Astrocyte of the cerebellum (primary cell): Measurements from ENCODE around the gene ADGRG3.

Experiments used
- DNase-seq: peaks from one replicate; pipeline ENCODE4 v3.0.0-alpha.2; 2011; ENCODE audit warnings: low read depth
- H3K4me3 ChIP-seq: 2 replicates; pipeline ENCODE4 v1.5.1; 2011; ENCODE audit warnings: mild to moderate bottlenecking, low read depth, low read length, moderate library complexity
- in situ Hi-C: cut with HindIII; loops from 2 replicates; pipeline ENCODE4 v1.10.0; 2017; ENCODE audit warnings: low sequenced_read_pairs
- TF ChIP-seq, protein P1 (sequence below): IDR thresholded peaks from 2 replicates; pipeline ENCODE4 v1.5.1; 2012; ENCODE audit warnings: low read length, low read depth, moderate library complexity, mild to moderate bottlenecking; ENCODE audit errors: missing control alignments

Gene ADGRG3

DNA sequence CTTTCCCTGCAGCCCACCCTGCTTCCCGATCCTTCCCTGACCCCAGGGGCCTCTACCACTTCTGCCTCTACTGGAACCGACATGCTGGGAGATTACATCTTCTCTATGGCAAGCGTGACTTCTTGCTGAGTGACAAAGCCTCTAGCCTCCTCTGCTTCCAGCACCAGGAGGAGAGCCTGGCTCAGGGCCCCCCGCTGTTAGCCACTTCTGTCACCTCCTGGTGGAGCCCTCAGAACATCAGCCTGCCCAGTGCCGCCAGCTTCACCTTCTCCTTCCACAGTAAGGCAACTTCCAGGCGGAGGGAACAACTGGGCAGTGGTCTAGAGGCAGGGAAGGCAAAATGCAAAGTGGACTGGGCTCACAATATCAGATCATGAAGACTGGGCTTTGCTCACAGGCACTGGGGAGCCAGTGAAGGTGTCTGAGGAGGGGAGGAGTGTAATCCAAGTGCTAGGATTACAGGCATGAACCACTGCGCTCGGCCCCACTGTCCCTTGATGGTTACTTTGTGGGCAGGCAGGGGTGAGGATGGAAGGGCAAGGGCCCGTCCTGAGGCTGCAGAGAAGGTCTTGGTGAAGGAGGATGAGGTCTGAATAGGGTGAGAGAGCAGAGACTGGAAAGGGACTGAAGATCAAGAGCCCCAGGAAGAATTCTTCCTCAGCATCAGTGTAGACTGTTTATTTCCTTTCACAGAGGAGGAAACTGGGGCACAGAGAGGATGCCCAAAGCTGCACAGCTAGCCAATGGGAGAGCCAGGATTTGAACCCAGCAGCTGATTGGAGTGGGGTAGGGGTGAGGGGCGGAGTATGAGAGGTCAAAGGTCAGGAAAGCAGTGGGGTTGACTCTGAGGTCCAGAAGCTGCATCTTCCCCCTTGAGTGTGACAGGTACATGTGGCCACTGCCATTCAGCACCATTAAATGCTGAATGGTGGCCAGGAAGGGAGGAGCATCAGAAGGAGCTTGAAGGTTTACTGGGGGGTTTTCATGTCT lies 16.5 kb upstream of the ADGRG3 start:
- in situ Hi-C loops: no loop called here
- TF ChIP-seq, protein P1, sequence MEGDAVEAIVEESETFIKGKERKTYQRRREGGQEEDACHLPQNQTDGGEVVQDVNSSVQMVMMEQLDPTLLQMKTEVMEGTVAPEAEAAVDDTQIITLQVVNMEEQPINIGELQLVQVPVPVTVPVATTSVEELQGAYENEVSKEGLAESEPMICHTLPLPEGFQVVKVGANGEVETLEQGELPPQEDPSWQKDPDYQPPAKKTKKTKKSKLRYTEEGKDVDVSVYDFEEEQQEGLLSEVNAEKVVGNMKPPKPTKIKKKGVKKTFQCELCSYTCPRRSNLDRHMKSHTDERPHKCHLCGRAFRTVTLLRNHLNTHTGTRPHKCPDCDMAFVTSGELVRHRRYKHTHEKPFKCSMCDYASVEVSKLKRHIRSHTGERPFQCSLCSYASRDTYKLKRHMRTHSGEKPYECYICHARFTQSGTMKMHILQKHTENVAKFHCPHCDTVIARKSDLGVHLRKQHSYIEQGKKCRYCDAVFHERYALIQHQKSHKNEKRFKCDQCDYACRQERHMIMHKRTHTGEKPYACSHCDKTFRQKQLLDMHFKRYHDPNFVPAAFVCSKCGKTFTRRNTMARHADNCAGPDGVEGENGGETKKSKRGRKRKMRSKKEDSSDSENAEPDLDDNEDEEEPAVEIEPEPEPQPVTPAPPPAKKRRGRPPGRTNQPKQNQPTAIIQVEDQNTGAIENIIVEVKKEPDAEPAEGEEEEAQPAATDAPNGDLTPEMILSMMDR: no peak
- DNase-seq: no peak
- H3K4me3 ChIP-seq: no peak overlapping the region

DNA sequence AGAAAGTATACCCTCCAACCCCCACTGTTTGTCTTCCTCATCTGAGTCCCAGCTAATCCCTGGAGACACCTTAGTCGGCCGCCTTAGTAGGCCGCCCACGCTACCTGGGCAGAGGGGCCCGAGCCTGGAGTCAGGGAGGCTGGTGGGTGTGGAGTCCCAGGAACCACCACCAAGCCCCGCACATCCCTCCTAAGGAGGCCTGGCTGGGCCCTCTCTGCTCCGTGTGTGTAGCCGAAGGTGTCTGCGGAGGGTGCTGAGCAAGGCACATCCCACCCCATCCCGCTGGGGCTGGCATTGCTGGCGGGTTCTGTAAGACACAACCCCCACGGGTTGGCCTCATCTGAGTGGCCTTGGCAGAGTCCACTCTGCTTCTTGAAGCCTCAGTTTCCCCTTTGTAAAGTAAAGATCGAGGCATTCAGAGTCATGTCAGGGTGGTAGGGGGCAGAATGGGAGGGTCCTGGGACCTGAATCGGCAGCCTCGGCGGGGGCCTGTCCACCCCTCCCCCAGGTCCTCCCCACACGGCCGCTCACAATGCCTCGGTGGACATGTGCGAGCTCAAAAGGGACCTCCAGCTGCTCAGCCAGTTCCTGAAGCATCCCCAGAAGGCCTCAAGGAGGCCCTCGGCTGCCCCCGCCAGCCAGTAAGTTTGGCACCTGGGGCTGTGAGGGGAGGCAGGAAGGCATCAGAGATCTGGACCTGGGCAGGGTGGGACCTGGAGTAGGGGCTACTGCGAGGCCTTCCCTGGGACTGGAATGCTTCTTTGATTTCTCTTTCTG lies 15.2 kb upstream of the ADGRG3 start:
- DNase-seq: no peak
- no peak overlapping the region for H3K4me3 ChIP-seq
- TF ChIP-seq, protein P1: no peak
- in situ Hi-C loops: no loop called here

DNA sequence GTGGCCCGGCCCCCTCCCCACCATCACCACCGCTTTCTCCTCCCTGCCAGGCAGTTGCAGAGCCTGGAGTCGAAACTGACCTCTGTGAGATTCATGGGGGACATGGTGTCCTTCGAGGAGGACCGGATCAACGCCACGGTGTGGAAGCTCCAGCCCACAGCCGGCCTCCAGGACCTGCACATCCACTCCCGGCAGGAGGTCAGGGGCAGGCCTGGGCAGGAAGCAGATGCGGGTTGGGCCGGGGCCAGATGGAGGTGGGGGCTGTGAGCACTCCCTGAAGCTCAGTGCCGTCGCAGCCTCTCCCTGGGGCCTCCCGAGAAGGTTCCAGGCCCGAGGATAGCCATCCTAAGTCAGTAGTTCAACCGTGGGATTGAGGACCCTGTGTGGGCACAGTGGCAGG lies 14.2 kb upstream of the ADGRG3 start:
- no peak for DNase-seq
- TF ChIP-seq, protein P1: no peak
- H3K4me3 ChIP-seq: no peak overlapping the region
- in situ Hi-C loops: no loop called here

DNA sequence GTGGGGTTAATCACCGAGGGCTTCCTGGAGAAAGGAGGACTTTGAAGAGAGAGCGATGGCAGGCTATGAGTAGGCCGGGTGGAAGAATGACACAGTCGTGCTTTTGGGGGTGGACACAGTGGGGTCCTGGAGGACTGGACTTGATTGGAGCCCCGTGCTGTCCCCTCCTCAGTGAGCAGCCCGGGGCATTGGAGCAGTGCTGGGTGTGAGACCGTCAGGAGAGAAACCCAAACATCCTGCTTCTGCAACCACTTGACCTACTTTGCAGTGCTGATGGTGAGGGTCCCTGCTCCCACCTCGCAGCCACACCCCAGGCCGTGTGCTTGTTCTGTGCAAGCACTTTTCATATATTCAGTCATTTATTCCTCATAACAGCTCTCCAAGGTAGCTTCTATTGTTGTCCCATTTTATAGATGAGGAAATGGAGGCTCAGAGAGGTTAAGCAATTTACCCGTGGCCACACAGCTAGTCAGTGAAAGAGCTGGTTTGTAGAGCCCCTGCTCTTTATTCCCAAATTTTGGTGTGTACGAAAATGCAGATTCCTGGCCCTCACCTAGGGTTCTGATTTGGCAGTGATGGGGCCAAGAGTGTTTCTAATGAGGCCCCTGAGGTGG lies 11.7 kb upstream of the ADGRG3 start:
- in situ Hi-C loops: no loop called here

DNA sequence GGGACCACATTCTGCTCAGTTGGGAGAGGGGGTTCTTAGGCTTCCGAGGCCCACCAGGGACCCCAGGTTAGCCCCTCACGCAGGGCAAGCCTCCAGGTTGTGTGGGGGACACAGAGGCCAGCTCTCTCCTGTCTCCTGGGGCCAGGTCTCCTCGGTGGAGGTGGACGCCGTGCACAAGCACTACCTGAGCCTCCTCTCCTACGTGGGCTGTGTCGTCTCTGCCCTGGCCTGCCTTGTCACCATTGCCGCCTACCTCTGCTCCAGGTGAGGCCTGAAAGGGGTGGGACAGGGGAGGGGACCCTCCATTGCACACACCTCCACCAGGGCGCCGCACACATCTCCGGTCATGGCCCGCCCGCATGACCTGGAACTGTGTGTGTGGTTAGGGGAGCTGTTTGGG lies 10.9 kb upstream of the ADGRG3 start:
- in situ Hi-C loops: no loop called here
- TF ChIP-seq, protein P1: no peak
- H3K4me3 ChIP-seq: no peak overlapping the region
- DNase-seq: no peak

More for the DNA sequence above, 11.7 kb upstream of the ADGRG3 start:
- DNase-seq: no peak
- TF ChIP-seq, protein P1: no peak
- H3K4me3 ChIP-seq: no peak overlapping the region

DNA sequence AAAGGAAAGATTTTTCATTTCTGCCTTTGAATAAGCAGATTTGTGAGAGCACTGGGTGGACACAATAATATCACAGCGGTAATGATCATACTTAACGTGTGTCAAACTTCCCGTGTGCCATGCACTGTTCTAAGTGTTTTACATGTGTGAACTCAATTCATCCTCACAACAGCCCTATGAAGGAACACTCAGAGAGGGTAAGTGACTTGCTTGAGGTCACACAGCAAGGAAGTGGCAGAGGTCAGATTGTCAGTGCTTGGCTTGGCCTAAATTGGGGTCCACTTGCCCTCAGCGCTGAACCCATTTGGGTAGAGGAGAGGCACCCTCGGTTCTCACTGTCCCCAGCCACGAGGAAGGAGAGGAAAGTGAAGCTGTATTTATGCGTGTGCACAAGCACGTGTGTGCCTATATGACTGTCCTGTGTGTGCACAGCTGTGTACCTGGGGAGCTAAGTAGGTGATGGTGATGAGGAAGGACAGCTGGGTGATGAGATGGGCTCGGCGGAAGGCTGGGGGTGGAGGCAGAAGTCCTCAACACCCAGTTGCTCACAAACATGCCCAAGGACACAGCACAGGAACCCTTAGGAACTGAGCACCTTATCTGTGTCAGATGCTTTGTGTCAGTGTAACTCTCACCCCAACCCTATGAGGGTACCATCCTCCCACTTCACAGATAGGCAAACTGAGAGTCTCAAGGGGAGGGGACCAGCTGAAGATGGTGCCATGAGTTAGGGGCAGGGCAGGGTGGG lies 9.8 kb upstream of the ADGRG3 start:
- no peak overlapping the region for H3K4me3 ChIP-seq
- no peak for DNase-seq
- TF ChIP-seq, protein P1: no peak
- in situ Hi-C loops: no loop called here
